OCI-M1 (cell line): Measurements from ENCODE around the gene LDHB.
"Not testable (repeated sequence)": the region's sequence is repeated elsewhere in the genome, so short reads cannot be mapped to it uniquely, and the experiment has no call there.

ENCODE experiments used
- DNase-seq: peaks from one replicate; lab custom pipeline; 2025; lab: John Stamatoyannopoulos, UW

The LDHB gene

DNA sequence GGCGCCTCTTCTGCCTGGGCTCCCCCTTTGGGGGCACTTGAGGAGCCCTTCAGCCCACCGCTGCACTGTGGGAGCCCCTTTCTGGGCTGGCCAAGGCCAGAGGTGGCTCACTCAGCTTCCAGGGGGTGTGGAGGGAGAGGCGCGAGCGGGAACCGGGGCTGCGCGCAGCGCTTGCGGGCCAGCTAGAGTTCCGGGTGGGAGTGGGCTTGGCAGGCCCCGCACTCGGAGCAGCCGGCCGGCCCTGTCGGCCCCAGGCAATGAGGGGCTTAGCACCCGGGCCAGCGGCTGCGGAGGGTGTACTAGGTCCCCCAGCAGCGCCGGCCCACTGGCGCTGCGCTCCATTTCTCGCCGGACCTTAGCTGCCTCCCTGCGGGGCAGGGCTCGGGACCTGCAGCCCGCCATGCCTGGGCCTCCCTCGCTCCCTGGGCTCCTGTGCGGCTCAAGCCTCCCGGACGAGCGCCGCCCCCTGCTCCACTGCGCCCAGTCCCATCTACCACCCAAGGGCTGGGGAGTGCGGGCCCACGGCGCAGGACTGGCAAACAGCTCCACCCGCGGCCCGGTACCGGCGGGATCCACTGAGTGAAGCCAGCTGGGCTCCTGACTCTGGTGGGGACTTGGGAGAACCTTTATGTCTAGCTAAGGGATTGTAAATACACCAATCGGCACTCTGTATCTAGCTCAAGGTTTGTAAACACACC, 3.9 kb upstream of the LDHB start:
- not testable (repeated sequence) for DNase-seq

GRCh38 chr12:21659383-21659782, 1.7 kb upstream of the LDHB start:
- peak; percentile 31 for DNase-seq

DNA sequence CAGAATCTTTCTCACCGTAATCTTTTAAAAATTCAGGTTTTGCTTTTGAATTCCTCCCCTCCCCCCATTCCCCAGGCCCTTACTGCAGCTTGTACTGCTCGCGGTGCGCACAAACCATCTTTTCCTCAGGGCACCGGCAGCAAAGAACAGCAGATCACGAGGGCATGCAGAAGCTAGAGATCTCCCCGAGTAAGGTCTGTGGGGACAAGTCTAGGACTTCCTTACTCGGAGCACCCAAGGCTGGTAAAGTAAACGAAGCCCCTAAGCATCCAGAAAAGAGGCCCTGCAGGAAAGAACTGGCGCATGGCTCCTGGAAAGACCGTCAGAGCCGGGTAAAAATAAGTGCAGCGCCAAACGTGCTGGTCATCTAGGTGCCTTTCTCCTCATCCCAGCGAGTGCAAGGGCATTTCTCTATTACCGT, 727 bp downstream of the LDHB start:
- peak; percentile 70 for DNase-seq

DNA sequence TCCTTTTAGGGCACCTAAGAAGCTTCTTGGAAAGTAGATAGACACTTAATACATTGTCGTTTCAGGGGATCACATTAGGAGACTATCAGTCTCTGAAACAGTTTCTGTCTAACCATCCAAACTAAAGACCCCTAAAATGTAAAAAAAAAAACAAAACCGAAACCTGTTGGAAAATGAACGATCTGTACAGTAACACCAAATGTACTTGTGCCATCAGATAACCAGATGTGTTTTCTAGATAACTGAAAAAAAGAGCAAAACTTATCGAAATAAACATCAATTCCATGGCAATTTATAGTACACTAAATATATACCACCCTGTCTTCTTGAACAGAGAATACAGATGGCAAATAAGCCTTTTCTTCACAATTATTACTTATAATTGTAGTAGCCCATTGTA, 2.1 kb downstream of the LDHB start:
- DNase-seq, result peak; percentile 49

DNA sequence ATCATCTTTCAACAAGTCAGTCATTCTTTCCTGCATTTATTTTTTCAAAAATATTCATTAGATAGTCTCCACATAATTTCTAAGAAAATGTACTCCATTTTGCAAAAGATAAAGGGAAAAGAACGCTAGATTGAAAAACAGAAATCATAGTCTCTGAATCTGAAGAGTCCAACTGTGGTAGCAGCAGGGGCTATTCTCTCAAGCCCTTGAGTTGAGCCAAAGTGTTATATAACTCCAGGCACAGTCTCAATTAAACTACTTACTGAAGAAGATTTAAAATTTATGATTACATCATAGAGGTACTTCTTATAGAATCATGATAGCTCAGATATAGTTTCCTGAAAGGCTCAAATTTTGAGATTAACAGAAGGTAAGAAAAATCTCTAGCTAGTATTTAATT, 5.8 kb downstream of the LDHB start:
- DNase-seq, result no peak

GRCh38 chr12:21650997-21651396, 6.6 kb downstream of the LDHB start:
- no peak for DNase-seq

GRCh38 chr12:21649034-21649433, 8.6 kb downstream of the LDHB start:
- DNase-seq, result no peak

DNA sequence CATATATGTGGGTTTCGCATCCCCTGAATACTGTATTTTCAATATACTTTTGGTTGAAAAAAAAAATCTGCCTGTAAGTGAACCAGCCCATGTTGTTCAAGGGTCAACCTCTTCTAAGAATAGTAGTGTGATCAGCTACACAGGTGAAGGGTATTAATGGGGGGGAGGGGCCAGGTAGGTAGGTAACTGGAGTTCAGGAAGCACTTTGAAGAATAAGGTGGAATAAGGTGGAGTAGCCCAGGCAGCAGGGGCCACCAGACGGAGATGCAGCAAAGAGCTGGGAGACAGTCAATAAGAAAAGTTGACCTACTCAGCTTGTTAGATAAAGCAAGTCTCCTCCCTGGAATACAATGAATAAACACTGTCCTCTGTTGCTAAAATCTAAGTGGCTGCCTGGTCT, 9.3 kb downstream of the LDHB start:
- no peak for DNase-seq

- no peak for DNase-seq
Observed at GRCh38 chr12:21647179-21647578, 10.5 kb downstream of the LDHB start.

GRCh38 chr12:21645041-21645500, 12.6 kb downstream of the LDHB start:
- peak; percentile 20 for DNase-seq

DNA sequence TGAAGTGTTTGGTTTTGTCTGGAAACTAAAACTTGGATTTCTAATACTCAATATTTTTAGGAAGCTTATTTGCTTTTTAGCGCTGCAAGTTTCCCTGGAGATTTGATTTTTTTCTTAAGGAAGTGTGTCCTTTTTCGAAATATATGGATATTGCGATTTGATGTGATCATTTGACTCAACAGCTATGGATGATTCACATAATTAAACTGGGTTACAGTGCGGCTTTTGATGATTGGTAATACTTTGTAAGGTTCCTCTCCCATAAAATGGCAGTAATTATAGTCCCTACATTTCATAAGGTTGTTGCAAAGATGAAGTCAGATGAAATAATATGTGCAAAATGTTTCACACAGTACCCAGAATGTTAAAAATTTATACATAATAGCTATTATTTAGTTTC, 13.1 kb downstream of the LDHB start:
- DNase-seq, result no peak

- no peak for DNase-seq
Observed at GRCh38 chr12:21643758-21644157, 13.9 kb downstream of the LDHB start.

GRCh38 chr12:21642707-21643389, 14.8 kb downstream of the LDHB start:
- DNase-seq, result no peak

DNA sequence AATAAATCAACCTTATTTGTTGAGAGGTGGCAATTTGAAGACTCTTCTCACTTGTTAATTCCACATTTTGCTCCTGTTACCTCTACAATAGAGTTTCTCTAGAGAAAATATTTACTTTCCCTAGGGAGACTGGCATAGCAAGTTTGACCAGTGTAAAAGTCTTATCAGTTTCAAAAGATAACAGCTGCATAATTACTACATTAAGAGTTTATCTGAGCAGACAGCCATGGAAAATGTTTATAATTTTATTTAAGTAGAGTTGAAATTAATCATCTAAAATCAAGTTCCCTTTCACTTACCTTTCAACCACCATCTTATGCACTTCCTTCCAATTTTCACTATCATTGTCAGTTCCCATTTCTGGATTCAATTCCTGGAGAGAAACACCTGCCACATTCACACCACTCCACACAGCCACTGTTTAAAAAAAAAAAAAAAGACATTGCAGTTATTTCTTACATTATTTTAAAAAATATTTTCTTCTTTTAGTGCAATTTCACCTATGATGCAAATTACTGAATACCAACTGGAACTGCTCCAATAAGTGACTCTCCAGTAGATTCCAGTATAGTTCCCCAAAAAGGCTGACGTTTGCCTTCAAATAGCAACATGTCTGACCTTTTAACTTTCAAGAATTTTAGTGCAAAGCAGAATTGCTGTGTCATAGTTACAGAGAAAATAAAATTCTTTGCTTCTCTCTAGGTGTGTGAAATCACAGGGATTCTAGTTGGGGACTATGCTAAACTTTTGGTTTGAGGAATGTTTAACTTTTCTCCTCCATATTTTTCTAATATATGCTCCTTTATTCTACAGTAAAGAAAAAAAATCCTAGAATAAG, 19.4 kb downstream of the LDHB start:
- no peak for DNase-seq

- no peak for DNase-seq
Observed at GRCh38 chr12:21634245-21634644, 23.4 kb downstream of the LDHB start.

- no peak for DNase-seq
Observed at GRCh38 chr12:21631367-21631766, 26.3 kb downstream of the LDHB start.

GRCh38 chr12:21627924-21628323, 29.7 kb downstream of the LDHB start:
- DNase-seq, result no peak

- DNase-seq, result no peak
Observed at GRCh38 chr12:21618566-21618965, 39.1 kb downstream of the LDHB start.

- no peak for DNase-seq
Observed at GRCh38 chr12:21617030-21617429, 40.6 kb downstream of the LDHB start.

- peak; percentile 73 for DNase-seq
Observed at GRCh38 chr12:21615431-21615830, 42.2 kb downstream of the LDHB start.

DNA sequence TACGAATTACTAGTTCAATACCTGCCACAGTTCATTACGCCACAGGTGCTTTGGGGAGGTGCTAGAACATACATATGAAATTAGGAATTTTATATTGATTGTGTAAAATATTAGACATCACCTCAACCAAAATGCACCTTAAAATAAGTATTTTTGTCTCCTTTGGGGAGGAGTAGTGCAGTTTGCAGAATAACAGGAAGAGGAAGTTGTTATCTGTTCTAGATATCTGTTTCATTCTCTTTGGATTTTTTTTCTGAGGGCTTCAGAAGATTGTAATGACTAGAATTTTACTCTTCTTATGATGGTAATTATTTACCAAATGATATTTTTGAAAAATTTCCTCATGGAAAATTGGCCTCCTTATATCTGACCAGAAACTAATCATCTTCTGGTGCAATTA, 43.1 kb downstream of the LDHB start:
- DNase-seq, result peak; percentile 38

- DNase-seq, result no peak
Observed at GRCh38 chr12:21613931-21614330, 43.7 kb downstream of the LDHB start.

DNA sequence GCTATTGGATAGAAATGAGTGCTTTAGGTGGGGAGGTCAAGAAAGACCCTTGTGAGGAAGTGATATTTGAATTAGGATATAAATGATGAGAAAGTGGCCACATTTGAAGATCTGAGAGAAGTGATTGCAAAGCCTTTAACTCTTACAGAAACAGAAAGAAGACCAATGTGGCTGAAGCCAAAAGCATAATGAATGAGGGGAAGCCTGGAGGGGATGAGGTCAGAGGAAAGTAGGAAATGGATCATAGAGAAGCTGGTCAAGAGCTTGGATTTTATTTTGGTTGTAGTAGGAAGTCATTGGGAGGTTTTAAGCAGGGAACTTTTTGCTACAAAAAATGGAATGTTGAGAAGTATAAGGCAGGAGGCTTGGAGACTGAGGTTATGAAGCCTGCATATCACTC, 49.4 kb downstream of the LDHB start:
- DNase-seq, result no peak
